ENCODE data around the gene HRCT1.

DNA sequence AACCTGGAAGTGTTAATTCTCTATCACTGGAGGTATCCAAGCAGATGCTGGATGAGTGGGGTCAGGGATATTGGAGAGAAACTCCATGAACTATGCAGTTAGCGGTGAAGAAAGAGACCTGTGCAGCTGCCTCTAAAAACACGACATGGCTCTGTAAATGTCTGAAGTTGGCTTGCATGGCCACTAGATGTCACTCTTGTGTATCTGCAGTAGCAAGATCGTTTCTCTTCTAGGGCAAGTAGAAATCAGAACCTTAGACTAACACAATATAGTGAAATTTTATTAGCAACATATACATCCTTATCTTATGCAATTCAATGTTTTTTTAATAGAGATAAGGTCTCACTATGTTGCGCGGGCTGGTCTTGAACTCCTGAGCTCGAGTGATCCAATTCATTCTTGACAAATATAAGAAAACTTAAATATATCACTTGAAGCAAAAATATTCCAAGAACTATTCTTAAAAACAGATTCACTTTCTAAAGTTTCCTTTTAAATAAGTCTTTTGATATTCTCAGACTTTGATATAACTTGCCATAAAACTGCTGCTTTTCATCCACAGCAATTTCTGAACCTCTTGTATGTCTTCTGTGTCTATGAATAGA is 49.0 kb downstream of the HRCT1 start:
- TF ChIP-seq, protein P1, sequence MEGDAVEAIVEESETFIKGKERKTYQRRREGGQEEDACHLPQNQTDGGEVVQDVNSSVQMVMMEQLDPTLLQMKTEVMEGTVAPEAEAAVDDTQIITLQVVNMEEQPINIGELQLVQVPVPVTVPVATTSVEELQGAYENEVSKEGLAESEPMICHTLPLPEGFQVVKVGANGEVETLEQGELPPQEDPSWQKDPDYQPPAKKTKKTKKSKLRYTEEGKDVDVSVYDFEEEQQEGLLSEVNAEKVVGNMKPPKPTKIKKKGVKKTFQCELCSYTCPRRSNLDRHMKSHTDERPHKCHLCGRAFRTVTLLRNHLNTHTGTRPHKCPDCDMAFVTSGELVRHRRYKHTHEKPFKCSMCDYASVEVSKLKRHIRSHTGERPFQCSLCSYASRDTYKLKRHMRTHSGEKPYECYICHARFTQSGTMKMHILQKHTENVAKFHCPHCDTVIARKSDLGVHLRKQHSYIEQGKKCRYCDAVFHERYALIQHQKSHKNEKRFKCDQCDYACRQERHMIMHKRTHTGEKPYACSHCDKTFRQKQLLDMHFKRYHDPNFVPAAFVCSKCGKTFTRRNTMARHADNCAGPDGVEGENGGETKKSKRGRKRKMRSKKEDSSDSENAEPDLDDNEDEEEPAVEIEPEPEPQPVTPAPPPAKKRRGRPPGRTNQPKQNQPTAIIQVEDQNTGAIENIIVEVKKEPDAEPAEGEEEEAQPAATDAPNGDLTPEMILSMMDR (IDR thresholded peaks at IDR 0.05; ENCODE audit: low read length), result peak; percentile 86
- no peak for TF ChIP-seq EZH2 (IDR thresholded peaks at IDR 0.05; ENCODE audit: borderline replicate concordance, low read length)

Measured in OCI-LY1 (cell line).